ENCODE results near the gene KLKB1.

GRCh38 chr4:186201010-186201409 is 26.3 kb upstream of the KLKB1 start:
- TF ChIP-seq POLR2A (IDR thresholded peaks at IDR 0.05) (no peak), POLR2AphosphoS5 (IDR thresholded peaks at IDR 0.05) (no peak), CTCF (IDR thresholded peaks at IDR 0.05) (no peak)

Measured in gastroesophageal sphincter (tissue), 3 donors.